ENCODE results near the gene RPL13A. TPM values are rescaled to one million over a fixed set of nuclear protein-coding genes. Genes with fewer than 3 reads are reported as not detected.

The RPL13A gene
- polyA plus RNA-seq, 3 donors, result 655 to 1,621 (median 663) TPM

DNA sequence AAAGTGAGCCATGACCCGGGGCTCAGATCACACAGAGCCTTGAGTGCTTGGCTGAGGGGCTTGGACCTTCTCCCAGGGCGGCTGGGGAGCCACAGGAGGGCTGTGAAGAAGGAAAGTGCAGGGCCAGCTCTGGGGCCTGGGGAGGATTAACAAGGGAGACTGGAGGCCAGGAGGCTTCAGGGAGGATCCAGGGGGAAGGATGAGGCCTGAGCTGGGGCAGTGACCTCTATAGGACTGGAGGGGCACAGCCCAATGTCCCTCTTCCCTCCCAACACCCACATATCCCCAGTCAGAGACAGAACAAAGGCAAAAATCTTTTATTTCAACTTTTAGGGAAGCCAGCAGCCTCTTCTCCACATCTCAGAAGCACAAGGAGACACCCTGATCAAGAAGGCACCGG lies 41.4 kb upstream of the RPL13A start:
- intact Hi-C loops (cut with micrococcal nuclease), result no loop called here
- no peaks in the 10 kb centered on the region for H4K20me1 ChIP-seq (ENCODE audit: insufficient read depth, low read length)
- TF ChIP-seq, protein P1, sequence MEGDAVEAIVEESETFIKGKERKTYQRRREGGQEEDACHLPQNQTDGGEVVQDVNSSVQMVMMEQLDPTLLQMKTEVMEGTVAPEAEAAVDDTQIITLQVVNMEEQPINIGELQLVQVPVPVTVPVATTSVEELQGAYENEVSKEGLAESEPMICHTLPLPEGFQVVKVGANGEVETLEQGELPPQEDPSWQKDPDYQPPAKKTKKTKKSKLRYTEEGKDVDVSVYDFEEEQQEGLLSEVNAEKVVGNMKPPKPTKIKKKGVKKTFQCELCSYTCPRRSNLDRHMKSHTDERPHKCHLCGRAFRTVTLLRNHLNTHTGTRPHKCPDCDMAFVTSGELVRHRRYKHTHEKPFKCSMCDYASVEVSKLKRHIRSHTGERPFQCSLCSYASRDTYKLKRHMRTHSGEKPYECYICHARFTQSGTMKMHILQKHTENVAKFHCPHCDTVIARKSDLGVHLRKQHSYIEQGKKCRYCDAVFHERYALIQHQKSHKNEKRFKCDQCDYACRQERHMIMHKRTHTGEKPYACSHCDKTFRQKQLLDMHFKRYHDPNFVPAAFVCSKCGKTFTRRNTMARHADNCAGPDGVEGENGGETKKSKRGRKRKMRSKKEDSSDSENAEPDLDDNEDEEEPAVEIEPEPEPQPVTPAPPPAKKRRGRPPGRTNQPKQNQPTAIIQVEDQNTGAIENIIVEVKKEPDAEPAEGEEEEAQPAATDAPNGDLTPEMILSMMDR (IDR thresholded peaks at IDR 0.05), result no peak
- H3K4me2 ChIP-seq (replicated peaks; ENCODE audit: extremely low read depth, low read length, poor library complexity, severe bottlenecking), result no peak overlapping the region
- Mint-ChIP-seq H3K4me3 (no peak overlapping the region), H3K9me3 (peaks cover 0 to 12% (median 8%) of the 10 kb centered on the region in 7 donors), H3K4me1 (peaks cover 60% of the 10 kb centered on the region), H3K27ac (peak overlapping the region in 3 of 7 donors; percentile 21 to 69 (median 42)), H3K27me3 (ENCODE audit: low read depth in 3 of 3) (peaks cover 13 to 19% (median 15%) of the 10 kb centered on the region in 3 donors), H3K36me3 (peaks cover 47 to 53% of the 10 kb centered on the region in 2 donors)
- peaks cover 24 to 33% of the 10 kb centered on the region in 2 donors for H3K36me3 ChIP-seq (replicated peaks in 1 of 2; ENCODE audit: control insufficient read depth in 1 of 2, insufficient read depth in 2 of 2, low read length in 2 of 2)
- whole genome bisulfite sequencing (ENCODE audit: insufficient coverage), result 85% methylated on average over 3 of the region's 3 CpGs
- H2AFZ ChIP-seq (ENCODE audit: insufficient read depth, low read depth, low read length, poor library complexity, severe bottlenecking), result no peak overlapping the region
- H3K4me3 ChIP-seq (replicated peaks in 1 of 3; ENCODE audit: low read depth in 2 of 3, low read length in 3 of 3), result no peak overlapping the region
- peaks cover 12 to 14% of the 10 kb centered on the region in 2 donors for H3K27me3 ChIP-seq (ENCODE audit: control insufficient read depth in 2 of 2, insufficient read depth in 2 of 2, low read length in 2 of 2)
- peaks cover 43 to 55% of the 10 kb centered on the region in 2 donors for H3K4me1 ChIP-seq (ENCODE audit: control insufficient read depth in 1 of 2, insufficient read depth in 2 of 2, low read length in 2 of 2)
- no peak for DNase-seq
- H3K79me2 ChIP-seq (ENCODE audit: insufficient read depth, low read length), result peaks cover 7% of the 10 kb centered on the region
- peaks cover 0 to 10% of the 10 kb centered on the region in 2 donors for H3K9me3 ChIP-seq (replicated peaks in 1 of 2; ENCODE audit: control insufficient read depth in 1 of 2, insufficient read depth in 1 of 2, low read length in 2 of 2)
- H3K9ac ChIP-seq (ENCODE audit: insufficient read depth, low read length, poor library complexity, severe bottlenecking), result no peak overlapping the region
- H3K27ac ChIP-seq (ENCODE audit: low read depth in 1 of 2, low read length in 2 of 2), result no peak overlapping the region

DNA sequence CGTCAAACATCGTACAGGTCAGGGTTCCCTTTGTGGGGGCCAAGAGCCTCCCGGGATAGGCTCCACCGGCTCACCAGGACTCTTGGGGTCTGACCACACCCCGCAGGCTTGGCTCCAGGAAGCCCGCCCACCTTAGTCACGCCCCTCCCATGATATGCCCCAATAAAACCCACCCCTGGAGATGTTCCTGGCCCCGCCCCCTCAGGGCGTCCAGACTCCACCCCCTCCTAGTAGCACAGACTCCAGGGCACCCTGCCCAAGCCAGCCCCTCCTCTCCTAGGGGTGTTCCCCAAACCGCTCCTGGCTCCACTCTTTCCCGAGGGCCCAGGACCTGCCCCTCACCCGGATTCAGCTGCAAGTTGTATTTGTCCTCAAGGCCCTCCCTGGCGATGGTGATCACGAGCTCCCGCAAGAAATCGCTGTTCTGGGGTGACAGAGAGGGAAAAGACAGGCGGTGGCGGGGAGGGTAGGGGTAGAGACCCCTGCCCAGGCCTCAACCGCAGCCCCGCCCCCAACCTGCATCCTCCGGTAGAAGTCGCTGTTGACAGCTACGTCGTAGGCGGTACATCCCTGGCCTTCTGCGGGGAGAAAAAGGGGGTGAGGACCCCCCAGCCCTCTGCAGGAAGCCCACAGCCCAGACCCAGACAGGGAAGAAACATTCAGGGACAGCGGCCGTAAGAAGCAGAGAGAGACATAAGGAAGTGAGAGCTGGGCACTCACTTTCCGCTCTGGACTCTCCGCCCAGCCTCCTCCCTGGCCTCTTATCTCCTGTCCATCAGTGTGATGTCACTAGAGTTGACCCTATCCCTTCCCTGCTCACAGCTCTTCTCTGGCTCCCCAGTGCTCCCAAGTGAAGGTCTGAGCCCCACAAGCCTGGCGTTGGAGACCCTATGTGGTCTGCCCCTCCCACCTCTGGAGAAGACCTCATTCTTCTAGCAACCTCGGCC lies 39.6 kb upstream of the RPL13A start:
- H3K4me2 ChIP-seq (replicated peaks; ENCODE audit: extremely low read depth, low read length, poor library complexity, severe bottlenecking), result no peak overlapping the region
- H3K4me3 ChIP-seq (replicated peaks in 1 of 3; ENCODE audit: low read depth in 2 of 3, low read length in 3 of 3), result no peak overlapping the region
- H3K9ac ChIP-seq (ENCODE audit: insufficient read depth, low read length, poor library complexity, severe bottlenecking), result no peak overlapping the region
- intact Hi-C loops (cut with micrococcal nuclease), result no loop called here
- no peak for DNase-seq
- H3K9me3 Mint-ChIP-seq, result peaks cover 0 to 2% (median 0%) of the 10 kb centered on the region in 7 donors
- peaks cover 44 to 57% of the 10 kb centered on the region in 2 donors for H3K4me1 ChIP-seq (ENCODE audit: control insufficient read depth in 1 of 2, insufficient read depth in 2 of 2, low read length in 2 of 2)
- H3K79me2 ChIP-seq (ENCODE audit: insufficient read depth, low read length), result peaks cover 21% of the 10 kb centered on the region
- peaks cover 40 to 50% of the 10 kb centered on the region in 2 donors for H3K36me3 Mint-ChIP-seq
- TF ChIP-seq, protein P1 (IDR thresholded peaks at IDR 0.05), result no peak
- H4K20me1 ChIP-seq (ENCODE audit: insufficient read depth, low read length), result no peaks in the 10 kb centered on the region
- peak overlapping the region in 5 of 7 donors; percentile 17 to 77 (median 41) for H3K27ac Mint-ChIP-seq
- peaks cover 0 to 3% (median 0%) of the 10 kb centered on the region in 3 donors for H3K27me3 Mint-ChIP-seq (ENCODE audit: low read depth in 3 of 3)
- H3K4me1 Mint-ChIP-seq, result peaks cover 54% of the 10 kb centered on the region
- H3K4me3 Mint-ChIP-seq, result no peak overlapping the region
- no peak overlapping the region for H3K27ac ChIP-seq (ENCODE audit: low read depth in 1 of 2, low read length in 2 of 2)
- WGBS (ENCODE audit: insufficient coverage), result 88% methylated on average over 22 of the region's 32 CpGs
- H3K9me3 ChIP-seq (replicated peaks in 1 of 2; ENCODE audit: control insufficient read depth in 1 of 2, insufficient read depth in 1 of 2, low read length in 2 of 2), result no peaks in the 10 kb centered on the region
- H3K36me3 ChIP-seq (replicated peaks in 1 of 2; ENCODE audit: control insufficient read depth in 1 of 2, insufficient read depth in 2 of 2, low read length in 2 of 2), result peaks cover 24 to 33% of the 10 kb centered on the region in 2 donors
- no peak overlapping the region for H2AFZ ChIP-seq (ENCODE audit: insufficient read depth, low read depth, low read length, poor library complexity, severe bottlenecking)
- no peaks in the 10 kb centered on the region for H3K27me3 ChIP-seq (ENCODE audit: control insufficient read depth in 2 of 2, insufficient read depth in 2 of 2, low read length in 2 of 2)

Measured in CD14-positive monocyte (primary cell).